Endothelial cell of umbilical vein (primary cell): ENCODE data around the gene RBMS3. TPM values are rescaled to one million over a fixed set of nuclear protein-coding genes. Genes with fewer than 3 reads are reported as not detected.

Experiments used
- BruUV-seq: library from RNA; stranded (reverse); fragments of 400-500 nt; replicated peaks from 2 replicates; lab custom pipeline; 2021; lab: Mats Ljungman, UMichigan
- CTCF ChIA-PET: fragments of 300-600, 350-600 bp; sonication (Branson Sonifier 250); formaldehyde crosslinking; loops from one replicate; lab custom pipeline; 2021; ENCODE audit warnings: antibody characterized with exemption, inconsistent platforms; lab: Charles Lee
- POLR2A ChIA-PET: fragments of 300-600, 350-600 bp; sonication (Branson Sonifier 250); formaldehyde crosslinking; loops from one replicate; lab custom pipeline; 2021; ENCODE audit warnings: antibody characterized with exemption, inconsistent platforms; lab: Charles Lee
- DNase-seq: peaks from one replicate; pipeline ENCODE4 v3.0.0-alpha.2; 2011; ENCODE audit warnings: low read depth, low spot score
- FAIRE-seq: peaks from 2 replicates; lab custom pipeline; 2011; peaks lifted over from hg19 to GRCh38; lab: Jason Lieb, UNC
- H2AFZ ChIP-seq: 2 replicates; pipeline ENCODE4 v1.6.0; 2012; ENCODE audit warnings: low read depth, low read length, control low read depth, inconsistent platforms
- H3K27ac ChIP-seq: 2 replicates; pipeline ENCODE4 v1.5.1; 2011; ENCODE audit warnings: low read depth, mild to moderate bottlenecking, control low read depth, low read length, moderate library complexity; ENCODE audit not compliant: insufficient read depth
- H3K27me3 ChIP-seq, 2 experiments: 2 replicates each; pipeline versions ENCODE4 v1.6.0 to v1.6.1; 2011; ENCODE audit warnings: low read length in 2 of 2, mixed read lengths in 1 of 2; ENCODE audit not compliant: control insufficient read depth in 2 of 2, insufficient read depth in 2 of 2
- H3K36me3 ChIP-seq, 2 experiments: 2 replicates in 1 of 2; 3 replicates in 1 of 2; pipeline ENCODE4 v1.5.1; 2011; ENCODE audit warnings: low read length in 2 of 2, mild to moderate bottlenecking in 1 of 2, moderate library complexity in 1 of 2; ENCODE audit not compliant: control insufficient read depth in 2 of 2, insufficient read depth in 2 of 2; ENCODE audit errors: extremely low read depth in 1 of 2
- H3K4me1 ChIP-seq: 3 replicates; pipeline ENCODE4 v1.5.1; 2011; ENCODE audit warnings: mild to moderate bottlenecking, low read length; ENCODE audit not compliant: control insufficient read depth, insufficient read depth; ENCODE audit errors: extremely low read depth
- H3K4me2 ChIP-seq: 2 replicates; pipeline ENCODE4 v1.6.1; 2011; ENCODE audit warnings: low read length, control low read depth, mixed read lengths; ENCODE audit not compliant: insufficient read depth
- H3K4me3 ChIP-seq, 3 experiments: fragments of 200-600 bp in 1 of 3; sonication (generic), shearing (Covaris generic) in 1 of 3; replicated peaks in 1 of 3; 2 replicates each; pipeline ENCODE4 v1.5.1; 2011 to 2016; ENCODE audit warnings: control low read depth in 3 of 3, low read length in 3 of 3, mild to moderate bottlenecking in 2 of 3, inconsistent platforms in 1 of 3, low read depth in 1 of 3, moderate library complexity in 1 of 3; ENCODE audit not compliant: insufficient read depth in 1 of 3
- H3K79me2 ChIP-seq: 2 replicates; pipeline ENCODE4 v1.6.0; 2012; ENCODE audit warnings: low read length, inconsistent platforms; ENCODE audit not compliant: control insufficient read depth, insufficient read depth
- H3K9ac ChIP-seq: replicated peaks from 2 replicates; pipeline ENCODE3; 2011; ENCODE audit warnings: low read length, control low read depth; ENCODE audit not compliant: insufficient read depth; ENCODE audit errors: extremely low read depth
- H3K9me1 ChIP-seq: replicated peaks from 3 replicates; pipeline ENCODE4 v1.6.0; 2011; ENCODE audit warnings: mild to moderate bottlenecking, low read length; ENCODE audit not compliant: control insufficient read depth, insufficient read depth; ENCODE audit errors: extremely low read depth
- H3K9me3 ChIP-seq: replicated peaks from 2 replicates; pipeline ENCODE4 v1.5.1; 2012; ENCODE audit warnings: low read length, inconsistent platforms; ENCODE audit not compliant: control insufficient read depth, insufficient read depth
- H4K20me1 ChIP-seq: replicated peaks from 2 replicates; pipeline ENCODE3; 2011; ENCODE audit warnings: mild to moderate bottlenecking, low read length; ENCODE audit not compliant: control insufficient read depth, insufficient read depth; ENCODE audit errors: extremely low read depth
- EZH2 ChIP-seq: IDR thresholded peaks from 2 replicates; pipeline ENCODE4 v1.6.1; 2012; ENCODE audit warnings: borderline replicate concordance, low read depth, mild to moderate bottlenecking, moderate library complexity, low read length, inconsistent platforms; ENCODE audit not compliant: severe bottlenecking
- FOS ChIP-seq: IDR thresholded peaks from 2 replicates; pipeline ENCODE4 v1.6.1; 2011; ENCODE audit warnings: mild to moderate bottlenecking, low read length, moderate library complexity, borderline replicate concordance; ENCODE audit not compliant: insufficient read depth
- GATA2 ChIP-seq: IDR thresholded peaks from 2 replicates; pipeline ENCODE4 v1.7.0; 2011; ENCODE audit warnings: low read depth, mild to moderate bottlenecking, moderate library complexity, mixed read lengths, low read length; ENCODE audit not compliant: insufficient read length, insufficient read depth
- JUN ChIP-seq: IDR thresholded peaks from 2 replicates; pipeline ENCODE4 v1.6.1; 2011; ENCODE audit warnings: borderline replicate concordance, low read depth; ENCODE audit not compliant: insufficient read length, insufficient read depth
- MYC ChIP-seq: IDR thresholded peaks from one replicate; pipeline ENCODE4 v1.6.1; 2011; ENCODE audit warnings: mild to moderate bottlenecking, low read depth, low read length
- POLR2A ChIP-seq: IDR thresholded peaks from 2 replicates; pipeline ENCODE4 v1.6.1; 2012; ENCODE audit warnings: low read depth, mild to moderate bottlenecking, control low read depth, low read length
- POLR2AphosphoS5 ChIP-seq: IDR thresholded peaks from 2 replicates; pipeline ENCODE4 v1.6.1; 2012; ENCODE audit warnings: low read depth, mild to moderate bottlenecking, control low read depth, low read length, moderate library complexity; ENCODE audit not compliant: insufficient read depth
- dilution Hi-C: fragments of 300-500 bp; cut with MboI; formaldehyde crosslinking; loops from one replicate; pipeline ENCODE4 v1.15.0; 2019; ENCODE audit warnings: low sequenced_read_pairs; ENCODE audit not compliant: extremely low pct_ligation_motif_present
- intact Hi-C: fragments of 100-400 bp; cut with micrococcal nuclease; formaldehyde crosslinking; loops from one replicate; pipeline ENCODE4 v1.10.0; 2022
- polyA plus RNA-seq, 4 experiments: library from polyadenylated mRNA; depleted of rRNA in 3 of 4; stranded (reverse) in 3 of 4; unstranded in 1 of 4; fragments of >200 nt; gene quantifications; 2 replicates each; pipeline versions ENCODE4 v1.2.1 to v1.2.3, GENCODE V29; 2011 to 2012; ENCODE audit warnings: missing spikeins in 1 of 4
- total RNA-seq: library from RNA; stranded (reverse); gene quantifications from 2 replicates; pipeline ENCODE4 v1.2.3, GENCODE V29; 2021
- TF ChIP-seq, protein P1 (sequence below): IDR thresholded peaks from 2 replicates; pipeline ENCODE4 v1.6.1; 2011; ENCODE audit not compliant: insufficient read depth, insufficient read length
- TF ChIP-seq, protein P2 (sequence below), 2 donors: IDR thresholded peaks; 1 replicate in 1 of 2; 2 replicates in 1 of 2; pipeline ENCODE4 v1.5.1; 2011; ENCODE audit warnings: low read length in 2 of 2, mild to moderate bottlenecking in 2 of 2, moderate library complexity in 2 of 2, control low read depth in 1 of 2, inconsistent platforms in 1 of 2, low read depth in 1 of 2; ENCODE audit not compliant: insufficient read depth in 1 of 2; ENCODE audit errors: extremely low read depth in 1 of 2

The RBMS3 gene
- total and polyA plus RNA-seq, 2 donors (not counting 3 experiments of a cell fraction or from before 2014, with no cell fraction given) = 13.6 to 42.3 TPM

DNA sequence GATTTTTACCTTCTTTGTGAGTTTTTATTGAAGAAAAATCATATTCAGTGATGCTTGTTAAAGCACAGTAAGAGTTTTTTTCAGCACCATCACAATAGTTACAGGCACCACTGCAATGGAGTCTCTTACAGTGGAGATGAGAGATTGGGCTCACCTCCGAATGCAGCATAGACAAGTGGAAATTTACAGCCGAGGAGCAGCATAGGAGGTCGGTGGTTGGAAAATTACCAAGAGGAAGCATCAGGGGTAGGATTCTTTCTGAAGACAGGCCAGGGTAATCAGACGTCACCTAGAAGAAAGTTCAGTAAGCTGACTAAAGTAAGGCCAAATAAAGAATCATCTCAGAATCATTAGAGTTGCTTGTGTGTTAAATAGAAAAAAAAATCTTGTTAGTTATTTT, 491.6 kb downstream of the RBMS3 start:
- H3K36me3 ChIP-seq = no peaks in the 10 kb centered on the region
- no peaks in the 10 kb centered on the region for H3K79me2 ChIP-seq
- no peak for FAIRE-seq
- TF ChIP-seq POLR2AphosphoS5 (no peak), POLR2A (no peak), GATA2 (no peak), JUN (no peak), EZH2 (no peak), FOS (no peak), MYC (no peak)
- TF ChIP-seq, protein P1, sequence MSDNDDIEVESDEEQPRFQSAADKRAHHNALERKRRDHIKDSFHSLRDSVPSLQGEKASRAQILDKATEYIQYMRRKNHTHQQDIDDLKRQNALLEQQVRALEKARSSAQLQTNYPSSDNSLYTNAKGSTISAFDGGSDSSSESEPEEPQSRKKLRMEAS = no peak
- TF ChIP-seq, protein P2, sequence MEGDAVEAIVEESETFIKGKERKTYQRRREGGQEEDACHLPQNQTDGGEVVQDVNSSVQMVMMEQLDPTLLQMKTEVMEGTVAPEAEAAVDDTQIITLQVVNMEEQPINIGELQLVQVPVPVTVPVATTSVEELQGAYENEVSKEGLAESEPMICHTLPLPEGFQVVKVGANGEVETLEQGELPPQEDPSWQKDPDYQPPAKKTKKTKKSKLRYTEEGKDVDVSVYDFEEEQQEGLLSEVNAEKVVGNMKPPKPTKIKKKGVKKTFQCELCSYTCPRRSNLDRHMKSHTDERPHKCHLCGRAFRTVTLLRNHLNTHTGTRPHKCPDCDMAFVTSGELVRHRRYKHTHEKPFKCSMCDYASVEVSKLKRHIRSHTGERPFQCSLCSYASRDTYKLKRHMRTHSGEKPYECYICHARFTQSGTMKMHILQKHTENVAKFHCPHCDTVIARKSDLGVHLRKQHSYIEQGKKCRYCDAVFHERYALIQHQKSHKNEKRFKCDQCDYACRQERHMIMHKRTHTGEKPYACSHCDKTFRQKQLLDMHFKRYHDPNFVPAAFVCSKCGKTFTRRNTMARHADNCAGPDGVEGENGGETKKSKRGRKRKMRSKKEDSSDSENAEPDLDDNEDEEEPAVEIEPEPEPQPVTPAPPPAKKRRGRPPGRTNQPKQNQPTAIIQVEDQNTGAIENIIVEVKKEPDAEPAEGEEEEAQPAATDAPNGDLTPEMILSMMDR (IDR thresholded peaks at IDR 0.05; ENCODE audit: extremely low read depth in 1 of 2, insufficient read depth in 1 of 2, low read depth in 1 of 2, low read length in 2 of 2) = no peak
- H3K27ac ChIP-seq = no peak overlapping the region
- H3K9me1 ChIP-seq = no peaks in the 10 kb centered on the region
- no TSS peak for BruUV-seq
- H3K4me1 ChIP-seq = no peaks in the 10 kb centered on the region
- no peak overlapping the region for H3K4me2 ChIP-seq
- H2AFZ ChIP-seq = no peak overlapping the region
- intact Hi-C loops = loop anchor here (5.0 kb wide), 1 partner anchor 755 kb away; no protein-coding TSS in a partner anchor
- dilution Hi-C loops = no loop called here
- CTCF ChIA-PET = interaction anchor here (0.9 kb wide), 1 partner anchor 1105 kb away, joined by 3 read pairs; no protein-coding TSS in a partner anchor
- H3K27me3 ChIP-seq = no peaks in the 10 kb centered on the region
- H4K20me1 ChIP-seq = no peaks in the 10 kb centered on the region
- no peaks in the 10 kb centered on the region for H3K9me3 ChIP-seq
- H3K9ac ChIP-seq = no peak overlapping the region
- no peak for DNase-seq
- H3K4me3 ChIP-seq = no peak overlapping the region
- POLR2A ChIA-PET = no interaction called here
